WTC11 (cell line): ENCODE results near the gene LDLRAD4.

Experiments used
- JUN ChIP-seq: sonication (generic); formaldehyde crosslinking; IDR thresholded peaks from 2 replicates; pipeline ENCODE4 v1.8.0; 2023; ENCODE audit warnings: mild to moderate bottlenecking, missing genetic modification reagents
- TF ChIP-seq, protein P1 (sequence below): fragments of 250-450 bp; sonication (Bioruptor Pico); IDR thresholded peaks from 2 replicates; pipeline ENCODE4 v2.1.2; 2022; ENCODE audit warnings: mild to moderate bottlenecking, moderate library complexity

GRCh38 chr18:13539843-13540476 lies 321.4 kb downstream of the LDLRAD4 start:
- TF ChIP-seq, protein P1, sequence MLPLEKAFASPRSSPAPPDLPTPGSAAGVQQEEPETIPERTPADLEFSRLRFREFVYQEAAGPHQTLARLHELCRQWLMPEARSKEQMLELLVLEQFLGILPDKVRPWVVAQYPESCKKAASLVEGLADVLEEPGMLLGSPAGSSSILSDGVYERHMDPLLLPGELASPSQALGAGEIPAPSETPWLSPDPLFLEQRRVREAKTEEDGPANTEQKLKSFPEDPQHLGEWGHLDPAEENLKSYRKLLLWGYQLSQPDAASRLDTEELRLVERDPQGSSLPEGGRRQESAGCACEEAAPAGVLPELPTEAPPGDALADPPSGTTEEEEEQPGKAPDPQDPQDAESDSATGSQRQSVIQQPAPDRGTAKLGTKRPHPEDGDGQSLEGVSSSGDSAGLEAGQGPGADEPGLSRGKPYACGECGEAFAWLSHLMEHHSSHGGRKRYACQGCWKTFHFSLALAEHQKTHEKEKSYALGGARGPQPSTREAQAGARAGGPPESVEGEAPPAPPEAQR = no peak
- no peak for TF ChIP-seq JUN
